Measurements from ENCODE around the gene TEKT3.

TEKT3 gene

GRCh38 chr17:15289285-15290183 is 51.9 kb downstream of the TEKT3 start:
- DNase-seq = no peak

- DNase-seq = no peak
Measured at GRCh38 chr17:15288859-15289258, 52.5 kb downstream of the TEKT3 start.

- no peak for DNase-seq
Measured at GRCh38 chr17:15287538-15288267, 53.7 kb downstream of the TEKT3 start.

- no peak for DNase-seq
Measured at GRCh38 chr17:15285466-15285865, 55.9 kb downstream of the TEKT3 start.

- DNase-seq = no peak
Measured at GRCh38 chr17:15284537-15284936, 56.9 kb downstream of the TEKT3 start.

GRCh38 chr17:15284107-15284506 is 57.3 kb downstream of the TEKT3 start:
- no peak for DNase-seq

GRCh38 chr17:15281909-15282308 is 59.5 kb downstream of the TEKT3 start:
- no peak for DNase-seq

- DNase-seq = no peak
Measured at GRCh38 chr17:15278924-15279477, 62.4 kb downstream of the TEKT3 start.

GRCh38 chr17:15278380-15278779 is 63.0 kb downstream of the TEKT3 start:
- no peak for DNase-seq

GRCh38 chr17:15274017-15274416 is 67.4 kb downstream of the TEKT3 start:
- no peak for DNase-seq

- DNase-seq = no peak
Measured at GRCh38 chr17:15273141-15273793, 68.1 kb downstream of the TEKT3 start.

- no peak for DNase-seq
Measured at GRCh38 chr17:15271741-15272140, 69.7 kb downstream of the TEKT3 start.

GRCh38 chr17:15270628-15271381 is 70.6 kb downstream of the TEKT3 start:
- DNase-seq = no peak

- no peak for DNase-seq
Measured at GRCh38 chr17:15269780-15270089, 71.7 kb downstream of the TEKT3 start.

GRCh38 chr17:15269087-15269779 is 72.2 kb downstream of the TEKT3 start:
- DNase-seq = no peak

GRCh38 chr17:15268461-15268860 is 72.9 kb downstream of the TEKT3 start:
- DNase-seq = no peak

GRCh38 chr17:15267996-15268395 is 73.4 kb downstream of the TEKT3 start:
- no peak for DNase-seq

- DNase-seq = no peak
Measured at GRCh38 chr17:15266325-15267125, 74.9 kb downstream of the TEKT3 start.

- no peak for DNase-seq
Measured at GRCh38 chr17:15265131-15265530, 76.3 kb downstream of the TEKT3 start, which contains the start of gene PMP22. TSS of gene PMP22 (minus strand) at chr17:15265326. CDS start at chr17:15260727, 4,599 bp downstream.

GRCh38 chr17:15264542-15264941 is 76.9 kb downstream of the TEKT3 start:
- no peak for DNase-seq

- no peak for DNase-seq
Measured at GRCh38 chr17:15263680-15264079, 77.7 kb downstream of the TEKT3 start.

Data from cortex of kidney (tissue), 1 donor.